Upper lobe of right lung (tissue), 1 donor: ENCODE results near the gene PARD3. TPM values are rescaled to one million over a fixed set of nuclear protein-coding genes. Genes with fewer than 3 reads are reported as not detected.

Experiments used
- ATAC-seq: fragments of 200-7000 bp; cut with Tn5 transposase; one replicate; pipeline ENCODE4 v1.9.1; 2020; ENCODE audit warnings: mild to moderate bottlenecking, moderate library complexity
- DNase-seq: peaks from one replicate; pipeline ENCODE4 v3.0.0-alpha.2; 2020
- H3K27ac ChIP-seq: fragments of 200-600 bp; one replicate; pipeline ENCODE4 v1.8.0; 2022
- H3K27me3 ChIP-seq: fragments of 200-600 bp; one replicate; pipeline ENCODE4 v1.8.0; 2022; ENCODE audit warnings: mild to moderate bottlenecking
- H3K36me3 ChIP-seq: fragments of 200-600 bp; one replicate; pipeline ENCODE4 v1.8.0; 2022
- H3K4me1 ChIP-seq: fragments of 200-600 bp; one replicate; pipeline ENCODE4 v1.8.0; 2022
- H3K4me3 ChIP-seq: fragments of 200-600 bp; one replicate; pipeline ENCODE4 v1.8.0; 2022; ENCODE audit warnings: mild to moderate bottlenecking
- H3K9me3 ChIP-seq: fragments of 200-600 bp; one replicate; pipeline ENCODE4 v1.8.0; 2022
- CTCF ChIP-seq: fragments of 200-600 bp; IDR thresholded peaks from one replicate; pipeline ENCODE4 v1.8.0; 2022; ENCODE audit warnings: antibody characterized with exemption
- intact Hi-C: fragments of 100-400 bp; cut with DNase I; formaldehyde crosslinking; loops from one replicate; pipeline ENCODE4 v1.11.0; 2022
- total RNA-seq: library from RNA; stranded (reverse); fragmentation: NEBNext Ultra II Directional; extraction: Animal tissue kit (Norgen Biotek cat#: 25700); gene quantifications from one replicate; pipeline ENCODE4 v1.2.1, GENCODE V29; 2021
- donor health status: DM: no; HTN: yes; CAD: no; lungs with severe emphysema.

Gene PARD3
- total RNA-seq, 1 donor from 2014 or later, result 38.5 TPM

GRCh38 chr10:34599026-34599795 is 215.9 kb downstream of the PARD3 start:
- no peaks in the 10 kb centered on the region for H3K36me3 ChIP-seq

DNA sequence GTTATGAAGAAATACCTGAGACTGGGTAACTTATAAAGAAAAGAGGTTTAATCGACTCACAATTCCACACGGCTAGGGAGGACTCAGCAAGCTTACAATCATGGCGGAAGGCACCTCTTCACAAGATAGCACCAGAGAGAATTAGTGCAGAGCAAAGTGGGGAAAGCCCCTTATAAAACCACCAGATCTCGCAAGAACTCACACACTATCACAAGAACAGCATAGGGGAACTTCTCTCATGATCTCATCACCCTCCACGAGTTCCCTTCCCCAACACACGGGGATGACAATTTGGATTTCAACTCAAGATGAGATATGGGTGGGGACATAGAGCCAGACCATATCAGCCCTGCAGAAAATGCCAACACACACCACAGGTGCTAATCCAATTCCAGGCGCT is 218.7 kb downstream of the PARD3 start:
- Histone ChIP-seq H3K27me3 (no peaks in the 10 kb centered on the region), H3K36me3 (no peaks in the 10 kb centered on the region), H3K4me3 (no peak overlapping the region), H3K27ac (no peak overlapping the region), H3K4me1 (no peaks in the 10 kb centered on the region), H3K9me3 (no peaks in the 10 kb centered on the region)
- no peak for DNase-seq
- ATAC-seq, result no peak
- TF ChIP-seq CTCF, result no peak
- intact Hi-C loops, result no loop called here

More at GRCh38 chr10:34599026-34599795, 215.9 kb downstream of the PARD3 start:
- Histone ChIP-seq H3K27ac (no peak overlapping the region), H3K27me3 (no peaks in the 10 kb centered on the region), H3K4me3 (no peak overlapping the region), H3K4me1 (no peaks in the 10 kb centered on the region), H3K9me3 (no peaks in the 10 kb centered on the region)
- no peak for ATAC-seq
- no peak for DNase-seq
- intact Hi-C loops, result no loop called here
- TF ChIP-seq CTCF, result no peak

- no peak for TF ChIP-seq CTCF
- H3K27ac ChIP-seq, result no peak overlapping the region
- intact Hi-C loops, result no loop called here
- H3K4me3 ChIP-seq, result no peak overlapping the region
- ATAC-seq, result no peak
- DNase-seq, result no peak
- H3K4me1 ChIP-seq, result no peaks in the 10 kb centered on the region
- no peaks in the 10 kb centered on the region for H3K9me3 ChIP-seq
- H3K36me3 ChIP-seq, result no peaks in the 10 kb centered on the region
- H3K27me3 ChIP-seq, result no peaks in the 10 kb centered on the region
These were observed 221.2 kb downstream of the PARD3 start for GRCh38 chr10:34593930-34594329.

DNA sequence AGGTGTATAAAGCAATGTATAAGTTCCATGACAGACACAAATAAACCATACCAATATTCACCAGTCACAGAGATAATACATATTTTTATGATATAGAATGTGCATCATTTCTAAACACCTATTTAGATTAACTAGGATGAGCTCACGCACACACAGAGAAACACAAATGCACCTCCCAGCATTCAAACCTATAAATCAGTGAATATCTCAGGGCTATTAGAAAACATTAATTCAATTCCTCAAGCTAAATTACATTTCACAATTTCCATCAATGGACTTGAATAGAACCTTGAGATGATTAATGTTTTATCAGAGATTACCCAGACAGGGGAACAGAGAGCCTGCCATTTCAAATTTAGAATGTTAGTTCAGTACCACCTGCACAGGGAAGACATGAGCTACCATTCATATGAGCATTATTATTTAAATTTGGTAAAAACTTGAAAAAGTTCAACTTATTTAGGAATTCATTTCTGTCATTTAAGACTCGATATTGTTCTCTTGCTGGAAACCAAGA is 221.7 kb downstream of the PARD3 start:
- no peak overlapping the region for H3K27ac ChIP-seq
- no peaks in the 10 kb centered on the region for H3K36me3 ChIP-seq
- no peak overlapping the region for H3K4me3 ChIP-seq
- no peak for TF ChIP-seq CTCF
- no peaks in the 10 kb centered on the region for H3K4me1 ChIP-seq
- no peaks in the 10 kb centered on the region for H3K27me3 ChIP-seq
- intact Hi-C loops, result no loop called here
- ATAC-seq (no peak), DNase-seq (no peak)
- H3K9me3 ChIP-seq, result no peaks in the 10 kb centered on the region

GRCh38 chr10:34590793-34591192 is 224.3 kb downstream of the PARD3 start:
- Histone ChIP-seq H3K27me3 (no peaks in the 10 kb centered on the region), H3K36me3 (no peaks in the 10 kb centered on the region), H3K4me3 (no peak overlapping the region), H3K4me1 (no peaks in the 10 kb centered on the region), H3K27ac (no peak overlapping the region), H3K9me3 (no peaks in the 10 kb centered on the region)
- ATAC-seq (no peak), DNase-seq (no peak)
- intact Hi-C loops, result no loop called here
- TF ChIP-seq CTCF, result no peak
